ENCODE results near the gene FLCN. TPM values are rescaled to one million over a fixed set of nuclear protein-coding genes. Genes with fewer than 3 reads are reported as not detected.

The FLCN gene
- total RNA-seq, 5 donors from 2014 or later (not counting 1 experiment from before 2014, with no cell fraction given): 37.2 to 84.9 (median 70.8) TPM

DNA sequence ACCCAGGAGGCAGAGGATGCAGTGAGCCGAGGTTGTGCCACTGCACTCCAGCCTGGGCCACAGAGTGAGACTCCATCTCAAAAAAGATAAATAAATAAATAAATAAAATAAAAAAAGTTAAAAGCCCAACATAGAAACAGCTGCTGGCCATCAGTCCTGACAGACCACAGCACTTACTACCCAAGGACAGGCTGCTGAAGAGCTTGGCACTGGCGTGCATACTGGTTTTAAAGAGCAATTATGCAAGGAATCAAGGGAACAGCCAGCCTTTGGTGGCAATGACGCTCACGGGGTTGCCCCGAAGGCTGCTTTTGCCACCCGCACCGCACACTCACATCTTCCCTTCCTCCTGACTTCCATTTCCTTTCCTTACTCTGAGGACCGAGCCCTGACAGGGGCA, 35.1 kb downstream of the FLCN start:
- ATAC-seq (replicated peaks in 1 of 4) (no peak), DNase-seq (no peak)
- no peak overlapping the region for H3K4me3 ChIP-seq (ENCODE audit: control insufficient read depth in 1 of 2, extremely low read depth in 1 of 2, low read length in 1 of 2)
- H3K27me3 Mint-ChIP-seq: no peaks in the 10 kb centered on the region
- no peaks in the 10 kb centered on the region for H3K9me3 ChIP-seq
- WGBS (ENCODE audit: insufficient coverage): 91% methylated on average over 4 of the region's 8 CpGs
- H3K36me3 Mint-ChIP-seq: peaks cover 26% of the 10 kb centered on the region
- H3K27me3 ChIP-seq (replicated peaks in 1 of 2; ENCODE audit: control insufficient read depth in 2 of 2, extremely low read depth in 1 of 2, insufficient read depth in 2 of 2, low read length in 1 of 2): no peaks in the 10 kb centered on the region
- ChIA-PET CTCF (interaction anchor here in 1 of 2 donors (0.8 kb wide), 1 partner anchor 49 kb away, joined by 4 read pairs; no protein-coding TSS in a partner anchor), POLR2A (no interaction called here)
- peaks cover 0 to 15% of the 10 kb centered on the region in 2 donors for H3K36me3 ChIP-seq (ENCODE audit: control insufficient read depth in 2 of 2, extremely low read depth in 1 of 2, insufficient read depth in 1 of 2, low read length in 1 of 2)
- no peak overlapping the region for H3K4me3 Mint-ChIP-seq
- no peaks in the 10 kb centered on the region for H3K9me3 Mint-ChIP-seq
- H3K27ac ChIP-seq (ENCODE audit: low read length): no peak overlapping the region
- no peak overlapping the region for H3K27ac Mint-ChIP-seq
- H3K4me1 ChIP-seq (ENCODE audit: control insufficient read depth in 1 of 2, extremely low read depth in 1 of 2, insufficient read depth in 2 of 2, low read length in 2 of 2): peaks cover 2 to 34% of the 10 kb centered on the region in 2 experiments
- H3K4me1 Mint-ChIP-seq: peaks cover 27 to 44% (median 33%) of the 10 kb centered on the region in 3 donors

DNA sequence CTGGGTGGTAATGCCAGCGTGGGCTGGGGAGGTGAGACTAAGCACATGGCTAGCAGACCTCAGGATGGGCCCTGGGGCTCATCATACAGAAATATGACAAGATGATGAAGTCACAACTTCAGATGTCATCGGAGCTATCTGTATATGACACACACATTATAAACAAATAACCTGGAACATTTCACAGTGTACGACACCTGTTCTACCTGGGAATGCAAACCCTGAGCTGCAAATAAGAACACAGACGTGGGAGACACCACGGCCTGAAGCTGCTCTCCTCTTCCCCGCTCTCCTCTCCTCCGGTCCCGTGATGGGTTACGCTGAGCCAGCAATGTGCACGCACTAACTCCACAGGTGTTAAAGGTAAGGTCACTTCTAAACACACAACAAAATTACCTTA, 35.7 kb downstream of the FLCN start:
- POLR2A ChIA-PET: interaction anchor here in 1 of 2 donors (0.5 kb wide), 1 partner anchor 271 kb away, joined by 3 read pairs; no protein-coding TSS in a partner anchor
- Mint-ChIP-seq H3K4me3 (no peak overlapping the region), H3K27ac (no peak overlapping the region), H3K4me1 (peaks cover 27 to 45% (median 34%) of the 10 kb centered on the region in 3 donors), H3K9me3 (no peaks in the 10 kb centered on the region), H3K36me3 (peaks cover 26% of the 10 kb centered on the region), H3K27me3 (no peaks in the 10 kb centered on the region)
- H3K27me3 ChIP-seq (replicated peaks in 1 of 2; ENCODE audit: control insufficient read depth in 2 of 2, extremely low read depth in 1 of 2, insufficient read depth in 2 of 2, low read length in 1 of 2): no peaks in the 10 kb centered on the region
- DNase-seq (no peak), ATAC-seq (replicated peaks in 1 of 4) (no peak)
- no peak overlapping the region for H3K27ac ChIP-seq (ENCODE audit: low read length)
- CTCF ChIA-PET: interaction anchor here in 1 of 2 donors (0.6 kb wide), 1 partner anchor 74 kb away, joined by 4 read pairs; no protein-coding TSS in a partner anchor
- H3K36me3 ChIP-seq (ENCODE audit: control insufficient read depth in 2 of 2, extremely low read depth in 1 of 2, insufficient read depth in 1 of 2, low read length in 1 of 2): peaks cover 0 to 15% of the 10 kb centered on the region in 2 donors
- peaks cover 2 to 30% of the 10 kb centered on the region in 2 experiments for H3K4me1 ChIP-seq (ENCODE audit: control insufficient read depth in 1 of 2, extremely low read depth in 1 of 2, insufficient read depth in 2 of 2, low read length in 2 of 2)
- H3K9me3 ChIP-seq: no peaks in the 10 kb centered on the region
- no peak overlapping the region for H3K4me3 ChIP-seq (ENCODE audit: control insufficient read depth in 1 of 2, extremely low read depth in 1 of 2, low read length in 1 of 2)
- 100% methylated on average over 5 of the region's 10 CpGs for WGBS (ENCODE audit: insufficient coverage)

DNA sequence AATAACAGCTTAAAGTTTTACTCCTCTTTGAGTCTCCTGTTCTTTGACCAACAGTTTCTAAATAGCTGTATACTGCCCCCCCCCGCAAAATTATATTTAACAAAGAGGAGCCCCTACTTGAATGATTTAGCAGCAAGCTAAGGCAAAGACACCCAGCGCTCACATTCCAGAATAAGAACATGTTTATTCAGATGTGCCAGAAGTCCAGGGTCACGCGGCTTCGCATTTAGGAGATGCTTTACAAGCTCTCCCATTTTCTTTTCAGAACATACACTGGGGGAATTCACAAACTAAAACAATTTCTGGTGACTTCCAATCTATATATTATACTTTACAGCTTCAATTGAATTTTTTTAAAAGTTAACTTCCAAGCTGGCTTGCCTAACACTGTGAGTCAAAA, 36.1 kb downstream of the FLCN start:
- Mint-ChIP-seq H3K36me3 (peaks cover 26% of the 10 kb centered on the region), H3K27me3 (no peaks in the 10 kb centered on the region), H3K4me3 (no peak overlapping the region), H3K27ac (no peak overlapping the region), H3K4me1 (peaks cover 27 to 45% (median 34%) of the 10 kb centered on the region in 3 donors), H3K9me3 (no peaks in the 10 kb centered on the region)
- ChIA-PET POLR2A (interaction anchor here in 1 of 2 donors (0.5 kb wide), 1 partner anchor 271 kb away, joined by 3 read pairs; no protein-coding TSS in a partner anchor), CTCF (interaction anchor here in 1 of 2 donors (0.6 kb wide), 2 partner anchors 36 to 75 kb away, joined by 3 to 4 read pairs; partner anchors contain the start of gene FLCN)
- Histone ChIP-seq H3K4me3 (ENCODE audit: control insufficient read depth in 1 of 2, extremely low read depth in 1 of 2, low read length in 1 of 2) (no peak overlapping the region), H3K36me3 (ENCODE audit: control insufficient read depth in 2 of 2, extremely low read depth in 1 of 2, insufficient read depth in 1 of 2, low read length in 1 of 2) (peaks cover 0 to 15% of the 10 kb centered on the region in 2 donors), H3K27me3 (replicated peaks in 1 of 2; ENCODE audit: control insufficient read depth in 2 of 2, extremely low read depth in 1 of 2, insufficient read depth in 2 of 2, low read length in 1 of 2) (no peaks in the 10 kb centered on the region), H3K9me3 (no peaks in the 10 kb centered on the region), H3K27ac (ENCODE audit: low read length) (no peak overlapping the region), H3K4me1 (ENCODE audit: control insufficient read depth in 1 of 2, extremely low read depth in 1 of 2, insufficient read depth in 2 of 2, low read length in 2 of 2) (peaks cover 2 to 29% of the 10 kb centered on the region in 2 experiments)
- ATAC-seq (replicated peaks in 1 of 4) (no peak), DNase-seq (no peak)
- 100% methylated on average over 4 of the region's 5 CpGs for WGBS (ENCODE audit: insufficient coverage)

DNA sequence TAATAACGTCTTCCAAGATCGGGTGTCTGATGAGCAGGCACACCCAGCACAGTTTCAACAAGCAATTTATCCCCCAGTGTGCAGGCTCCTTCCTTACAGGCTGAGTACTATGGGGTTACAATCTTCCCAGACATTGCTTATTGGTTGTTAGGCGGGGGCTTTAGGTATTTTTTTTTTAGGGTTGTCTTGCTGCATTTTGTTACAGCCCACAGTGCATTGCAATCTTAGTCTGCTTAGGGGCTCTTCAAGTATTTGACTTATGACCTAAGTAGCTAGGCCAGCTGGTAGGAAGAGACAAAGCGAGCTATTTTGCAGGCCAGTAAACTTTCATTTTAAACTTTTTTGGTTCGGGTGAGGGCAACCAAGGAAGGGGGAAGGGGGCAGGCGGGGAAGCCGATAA, 36.7 kb downstream of the FLCN start:
- H3K9me3 ChIP-seq: no peaks in the 10 kb centered on the region
- Mint-ChIP-seq H3K27ac (no peak overlapping the region), H3K36me3 (peaks cover 26% of the 10 kb centered on the region), H3K9me3 (no peaks in the 10 kb centered on the region), H3K4me1 (peaks cover 23 to 44% (median 29%) of the 10 kb centered on the region in 3 donors), H3K4me3 (no peak overlapping the region), H3K27me3 (no peaks in the 10 kb centered on the region)
- H3K4me3 ChIP-seq (ENCODE audit: control insufficient read depth in 1 of 2, extremely low read depth in 1 of 2, low read length in 1 of 2): no peak overlapping the region
- H3K27ac ChIP-seq (ENCODE audit: low read length): no peak overlapping the region
- 93% methylated on average over 3 of the region's 7 CpGs for WGBS (ENCODE audit: insufficient coverage)
- no peaks in the 10 kb centered on the region for H3K27me3 ChIP-seq (replicated peaks in 1 of 2; ENCODE audit: control insufficient read depth in 2 of 2, extremely low read depth in 1 of 2, insufficient read depth in 2 of 2, low read length in 1 of 2)
- ATAC-seq (replicated peaks in 1 of 4) (no peak), DNase-seq (no peak)
- ChIA-PET CTCF (interaction anchor here in 1 of 2 donors (0.6 kb wide), 1 partner anchor 37 kb away, joined by 3 read pairs; the partner anchor contains the start of gene FLCN), POLR2A (no interaction called here)
- peaks cover 0 to 15% of the 10 kb centered on the region in 2 donors for H3K36me3 ChIP-seq (ENCODE audit: control insufficient read depth in 2 of 2, extremely low read depth in 1 of 2, insufficient read depth in 1 of 2, low read length in 1 of 2)
- peaks cover 2 to 24% of the 10 kb centered on the region in 2 experiments for H3K4me1 ChIP-seq (ENCODE audit: control insufficient read depth in 1 of 2, extremely low read depth in 1 of 2, insufficient read depth in 2 of 2, low read length in 2 of 2)

DNA sequence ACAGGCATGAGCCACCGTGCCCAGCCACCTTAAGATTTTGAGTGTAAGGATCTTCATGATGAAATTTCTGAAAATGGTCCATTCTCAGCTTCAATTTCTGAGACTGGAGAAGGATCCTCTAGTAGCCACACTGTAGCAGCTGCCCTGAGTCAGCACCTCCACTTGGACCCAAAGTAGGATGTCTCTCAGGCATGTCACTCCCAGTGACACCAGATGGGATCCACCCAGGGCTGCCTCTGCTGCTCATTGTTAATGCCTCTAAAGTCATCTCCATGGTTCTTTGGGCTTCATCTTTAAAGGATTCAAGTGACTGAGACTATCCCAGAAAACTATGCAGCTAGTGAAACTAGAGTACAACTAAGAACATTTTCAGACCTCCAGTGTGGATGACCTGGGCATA, 38.7 kb downstream of the FLCN start:
- WGBS (ENCODE audit: insufficient coverage): 80% methylated on average over 1 of the region's 1 CpG
- ChIA-PET POLR2A (interaction anchor here in 1 of 2 donors (0.7 kb wide), 1 partner anchor 10 kb away, joined by 4 read pairs; no protein-coding TSS in a partner anchor), CTCF (interaction anchor here in 1 of 2 donors (0.7 kb wide), 1 partner anchor 61 kb away, joined by 5 read pairs; no protein-coding TSS in a partner anchor)
- Mint-ChIP-seq H3K4me3 (no peak overlapping the region), H3K27me3 (no peaks in the 10 kb centered on the region), H3K4me1 (peaks cover 4 to 25% (median 9%) of the 10 kb centered on the region in 3 donors), H3K36me3 (peaks cover 23% of the 10 kb centered on the region), H3K27ac (no peak overlapping the region), H3K9me3 (no peaks in the 10 kb centered on the region)
- H3K4me1 ChIP-seq (ENCODE audit: control insufficient read depth in 1 of 2, extremely low read depth in 1 of 2, insufficient read depth in 2 of 2, low read length in 2 of 2): peaks cover 0 to 4% of the 10 kb centered on the region in 2 experiments
- ATAC-seq (replicated peaks in 1 of 4): no peak
- no peak overlapping the region for H3K27ac ChIP-seq (ENCODE audit: low read length)
- no peaks in the 10 kb centered on the region for H3K27me3 ChIP-seq (replicated peaks in 1 of 2; ENCODE audit: control insufficient read depth in 2 of 2, extremely low read depth in 1 of 2, insufficient read depth in 2 of 2, low read length in 1 of 2)
- H3K9me3 ChIP-seq: no peaks in the 10 kb centered on the region
- DNase-seq: no peak
- peaks cover 0 to 15% of the 10 kb centered on the region in 2 donors for H3K36me3 ChIP-seq (ENCODE audit: control insufficient read depth in 2 of 2, extremely low read depth in 1 of 2, insufficient read depth in 1 of 2, low read length in 1 of 2)
- H3K4me3 ChIP-seq (ENCODE audit: control insufficient read depth in 1 of 2, extremely low read depth in 1 of 2, low read length in 1 of 2): no peak overlapping the region

DNA sequence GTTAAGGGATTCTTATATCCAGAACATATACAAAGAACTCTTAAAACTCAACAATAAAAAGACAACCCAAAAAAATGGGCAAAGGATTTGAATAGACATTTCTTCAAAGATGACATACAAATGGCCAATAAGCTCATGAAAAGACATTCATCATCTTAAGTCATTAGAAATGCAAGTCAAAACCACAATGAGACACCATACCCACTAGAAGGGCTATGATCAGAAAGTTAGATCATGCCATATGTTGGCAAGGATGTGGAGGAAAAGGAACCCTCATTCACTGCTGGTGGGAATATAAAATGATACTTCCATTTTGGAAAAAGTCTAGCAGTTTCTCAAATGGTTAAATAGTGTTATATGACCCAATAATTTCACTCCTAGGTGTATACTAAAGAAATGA, 40.2 kb downstream of the FLCN start:
- POLR2A ChIA-PET: interaction anchor here in 1 of 2 donors (0.6 kb wide), 1 partner anchor 825 kb away, joined by 11 read pairs; no protein-coding TSS in a partner anchor
- Mint-ChIP-seq H3K4me1 (peaks cover 0 to 16% (median 9%) of the 10 kb centered on the region in 3 donors), H3K4me3 (no peak overlapping the region), H3K36me3 (peaks cover 14% of the 10 kb centered on the region), H3K9me3 (no peaks in the 10 kb centered on the region), H3K27me3 (no peaks in the 10 kb centered on the region), H3K27ac (no peak overlapping the region)
- H3K9me3 ChIP-seq: no peaks in the 10 kb centered on the region
- CTCF ChIA-PET: no interaction called here
- H3K4me3 ChIP-seq (ENCODE audit: control insufficient read depth in 1 of 2, extremely low read depth in 1 of 2, low read length in 1 of 2): no peak overlapping the region
- no peak for ATAC-seq (replicated peaks in 1 of 4)
- DNase-seq: no peak
- no peaks in the 10 kb centered on the region for H3K27me3 ChIP-seq (replicated peaks in 1 of 2; ENCODE audit: control insufficient read depth in 2 of 2, extremely low read depth in 1 of 2, insufficient read depth in 2 of 2, low read length in 1 of 2)
- H3K36me3 ChIP-seq (ENCODE audit: control insufficient read depth in 2 of 2, extremely low read depth in 1 of 2, insufficient read depth in 1 of 2, low read length in 1 of 2): peaks cover 0 to 3% of the 10 kb centered on the region in 2 donors
- no peak overlapping the region for H3K27ac ChIP-seq (ENCODE audit: low read length)
- H3K4me1 ChIP-seq (ENCODE audit: control insufficient read depth in 1 of 2, extremely low read depth in 1 of 2, insufficient read depth in 2 of 2, low read length in 2 of 2): no peaks in the 10 kb centered on the region

Data from T-cell (primary cell).